DND-41 (cell line): Measurements from ENCODE around the gene TMEM126B.
"Not testable (repeated sequence)": the region's sequence is repeated elsewhere in the genome, so short reads cannot be mapped to it uniquely, and the experiment has no call there.

Experiments
- ATAC-seq: fragments of 200-7000 bp; cut with Tn5 transposase; 3 replicates; pipeline ENCODE4 v1.9.1; 2021; ENCODE audit warnings: low read depth; ENCODE audit not compliant: insufficient read depth
- DNase-seq: peaks from one replicate; pipeline ENCODE4 v3.0.0-alpha.2; 2020
- H2AFZ ChIP-seq: 2 replicates; pipeline ENCODE4 v1.6.0; 2012; ENCODE audit warnings: low read depth, low read length
- H3K27ac ChIP-seq: 2 replicates; pipeline ENCODE4 v1.5.1; 2012; ENCODE audit warnings: low read length, inconsistent platforms
- H3K27me3 ChIP-seq: fragments of 200-600 bp; sonication (generic); 2 replicates; pipeline ENCODE4 v1.6.0; 2012; ENCODE audit warnings: low read length, mild to moderate bottlenecking, inconsistent platforms; ENCODE audit not compliant: insufficient read depth, poor library complexity
- H3K36me3 ChIP-seq: 2 replicates; pipeline ENCODE4 v1.5.1; 2012; ENCODE audit warnings: low read length, inconsistent platforms; ENCODE audit not compliant: insufficient read depth
- H3K4me1 ChIP-seq: 2 replicates; pipeline ENCODE4 v1.5.1; 2012; ENCODE audit warnings: mild to moderate bottlenecking, low read length; ENCODE audit not compliant: insufficient read depth
- H3K4me2 ChIP-seq: 2 replicates; pipeline ENCODE4 v1.6.0; 2012; ENCODE audit warnings: mild to moderate bottlenecking, moderate library complexity, low read length, inconsistent platforms; ENCODE audit not compliant: insufficient read depth
- H3K4me3 ChIP-seq, 2 experiments: fragments of 200-600 bp in 1 of 2; shearing (Covaris generic) in 1 of 2; 2 replicates each; pipeline ENCODE4 v1.5.1; 2012 to 2016; ENCODE audit warnings: inconsistent platforms in 2 of 2, low read length in 2 of 2, mild to moderate bottlenecking in 2 of 2, low read depth in 1 of 2, moderate library complexity in 1 of 2
- H3K79me2 ChIP-seq: 2 replicates; pipeline ENCODE4 v1.6.0; 2012; ENCODE audit warnings: low read length, inconsistent platforms; ENCODE audit not compliant: insufficient read depth
- H3K9ac ChIP-seq: 2 replicates; pipeline ENCODE4 v1.6.0; 2012; ENCODE audit warnings: low read depth, mild to moderate bottlenecking, inconsistent platforms, low read length, moderate library complexity
- H3K9me3 ChIP-seq: 2 replicates; pipeline ENCODE4 v1.5.1; 2012; ENCODE audit warnings: low read length, moderate library complexity, mild to moderate bottlenecking, inconsistent platforms; ENCODE audit not compliant: insufficient read depth, severe bottlenecking
- H4K20me1 ChIP-seq: 2 replicates; pipeline ENCODE4 v1.6.0; 2012; ENCODE audit warnings: low read length; ENCODE audit not compliant: insufficient read depth
- EZH2 ChIP-seq: IDR thresholded peaks from 3 replicates; pipeline ENCODE4 v1.6.1; 2012; ENCODE audit warnings: borderline replicate concordance, low read depth, mild to moderate bottlenecking, moderate library complexity, low read length, inconsistent platforms; ENCODE audit not compliant: severe bottlenecking
- TF ChIP-seq, protein P1 (sequence below): IDR thresholded peaks from 2 replicates; pipeline ENCODE4 v1.5.1; 2012; ENCODE audit warnings: borderline replicate concordance, low read length, moderate library complexity, mild to moderate bottlenecking; ENCODE audit not compliant: poor library complexity, severe bottlenecking; ENCODE audit errors: extremely low read depth

Gene TMEM126B

DNA sequence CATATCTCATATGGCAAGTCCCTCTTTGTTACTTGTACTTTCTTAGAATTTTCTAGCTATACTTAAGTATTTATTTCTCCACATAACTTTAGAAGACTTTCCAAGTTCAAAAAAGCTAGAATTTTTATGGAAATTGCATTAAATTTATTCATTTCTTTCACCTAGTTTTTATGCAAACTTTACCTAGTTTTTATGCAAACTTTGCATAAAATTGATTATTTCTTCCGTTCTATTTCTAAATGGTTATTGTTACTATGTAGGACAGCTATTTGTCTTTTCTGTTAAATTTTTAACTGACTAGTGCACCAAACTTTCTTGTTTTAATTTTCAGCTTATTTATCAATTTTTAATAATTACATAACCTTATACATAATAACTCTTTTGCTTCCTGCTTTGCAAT lies 39.8 kb downstream of the TMEM126B start:
- DNase-seq (no peak), ATAC-seq (no peak)
- no peak for TF ChIP-seq EZH2
- TF ChIP-seq, protein P1, sequence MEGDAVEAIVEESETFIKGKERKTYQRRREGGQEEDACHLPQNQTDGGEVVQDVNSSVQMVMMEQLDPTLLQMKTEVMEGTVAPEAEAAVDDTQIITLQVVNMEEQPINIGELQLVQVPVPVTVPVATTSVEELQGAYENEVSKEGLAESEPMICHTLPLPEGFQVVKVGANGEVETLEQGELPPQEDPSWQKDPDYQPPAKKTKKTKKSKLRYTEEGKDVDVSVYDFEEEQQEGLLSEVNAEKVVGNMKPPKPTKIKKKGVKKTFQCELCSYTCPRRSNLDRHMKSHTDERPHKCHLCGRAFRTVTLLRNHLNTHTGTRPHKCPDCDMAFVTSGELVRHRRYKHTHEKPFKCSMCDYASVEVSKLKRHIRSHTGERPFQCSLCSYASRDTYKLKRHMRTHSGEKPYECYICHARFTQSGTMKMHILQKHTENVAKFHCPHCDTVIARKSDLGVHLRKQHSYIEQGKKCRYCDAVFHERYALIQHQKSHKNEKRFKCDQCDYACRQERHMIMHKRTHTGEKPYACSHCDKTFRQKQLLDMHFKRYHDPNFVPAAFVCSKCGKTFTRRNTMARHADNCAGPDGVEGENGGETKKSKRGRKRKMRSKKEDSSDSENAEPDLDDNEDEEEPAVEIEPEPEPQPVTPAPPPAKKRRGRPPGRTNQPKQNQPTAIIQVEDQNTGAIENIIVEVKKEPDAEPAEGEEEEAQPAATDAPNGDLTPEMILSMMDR = no peak
- Histone ChIP-seq H3K4me3 (no peak overlapping the region), H3K4me2 (no peak overlapping the region), H3K27ac (no peak overlapping the region), H3K9ac (no peak overlapping the region), H3K9me3 (no peaks in the 10 kb centered on the region), H3K4me1 (peaks cover 10% of the 10 kb centered on the region), H2AFZ (no peak overlapping the region), H3K36me3 (peaks cover 9% of the 10 kb centered on the region), H4K20me1 (peaks cover 12% of the 10 kb centered on the region), H3K27me3 (no peaks in the 10 kb centered on the region), H3K79me2 (peaks cover 21% of the 10 kb centered on the region)

DNA sequence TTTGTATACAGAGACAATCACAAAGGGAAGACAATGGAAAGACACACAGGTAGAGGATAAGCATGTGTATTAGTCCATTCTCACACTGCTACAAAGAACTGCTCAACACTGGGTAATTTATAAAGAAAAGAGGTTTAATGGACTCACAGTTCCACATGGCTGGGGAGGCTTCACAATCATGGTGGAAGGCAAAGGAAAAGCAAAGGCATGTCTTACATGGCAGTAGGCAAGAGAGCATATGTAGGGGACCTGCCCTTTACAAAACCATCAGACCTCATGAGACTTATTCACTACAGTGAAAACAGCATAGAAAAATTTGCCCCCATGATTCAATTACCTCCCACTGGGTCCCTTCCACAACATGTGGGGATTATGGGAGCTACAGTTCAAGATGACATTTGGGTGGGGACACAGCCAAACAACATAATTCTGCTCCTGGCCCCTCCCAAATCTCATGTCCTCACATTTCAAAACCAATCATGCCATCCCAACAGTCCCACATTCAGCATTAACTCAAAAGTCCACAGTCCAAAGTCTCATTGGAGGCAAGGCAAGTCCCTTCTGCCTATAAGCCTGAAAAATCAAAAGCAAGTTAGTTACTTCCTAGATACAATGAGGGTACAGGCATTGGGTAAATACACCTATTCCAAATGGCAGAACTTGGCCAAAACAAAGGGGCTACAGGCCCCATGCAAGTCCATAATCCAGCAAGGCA lies 42.7 kb downstream of the TMEM126B start:
- H3K4me2 ChIP-seq, DNase-seq, H3K36me3 ChIP-seq, H3K9me3 ChIP-seq, ATAC-seq, H3K4me3 ChIP-seq, H3K4me1 ChIP-seq, H3K9ac ChIP-seq, H4K20me1 ChIP-seq, H2AFZ ChIP-seq, H3K27ac ChIP-seq, H3K79me2 ChIP-seq: not testable (repeated sequence)
- peaks cover 26% of the 10 kb centered on the region for H3K27me3 ChIP-seq

DNA sequence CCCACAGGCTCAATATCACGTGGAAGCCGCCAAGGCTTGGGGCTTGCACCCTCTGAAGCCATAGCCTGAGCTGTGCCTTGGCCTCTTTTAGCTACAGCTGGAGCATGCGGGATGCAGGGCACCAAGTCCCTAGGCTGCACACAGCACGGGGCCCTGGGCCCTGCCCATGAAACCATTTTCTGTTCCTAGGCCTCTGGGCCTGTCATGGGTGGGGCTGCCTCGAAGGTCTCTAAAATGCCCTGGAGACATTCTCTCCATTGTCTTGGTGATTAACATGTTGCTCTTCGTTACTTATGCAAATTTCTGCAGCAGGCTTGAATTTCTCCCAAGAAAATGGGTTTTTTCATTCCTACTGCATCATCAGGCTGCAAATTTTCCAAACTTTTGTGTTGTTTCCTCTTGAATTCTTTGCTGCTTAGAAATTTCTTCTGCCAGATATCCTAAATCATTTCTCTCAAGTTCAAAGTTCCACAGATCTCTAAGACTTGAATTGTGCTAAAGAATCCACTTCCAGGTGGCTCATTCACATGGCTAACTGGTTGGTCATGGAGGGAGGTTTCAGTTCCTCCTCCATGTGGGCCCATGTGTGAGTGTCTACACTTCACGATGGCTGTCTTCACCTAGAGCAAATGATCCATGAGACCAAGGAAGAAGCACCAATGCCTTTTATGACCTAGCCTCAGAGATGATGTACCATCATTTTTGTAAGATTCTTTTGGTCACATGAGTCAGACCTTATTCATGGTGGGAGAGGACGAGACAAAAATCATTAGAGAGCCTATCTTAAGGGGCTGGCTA lies 43.9 kb downstream of the TMEM126B start:
- no peak overlapping the region for H3K27ac ChIP-seq
- DNase-seq = no peak
- H3K9ac ChIP-seq = no peak overlapping the region
- no peaks in the 10 kb centered on the region for H3K79me2 ChIP-seq
- no peak for TF ChIP-seq EZH2
- TF ChIP-seq, protein P1 = no peak
- H3K4me3 ChIP-seq = no peak overlapping the region
- no peaks in the 10 kb centered on the region for H3K36me3 ChIP-seq
- H3K4me1 ChIP-seq = no peaks in the 10 kb centered on the region
- H3K4me2 ChIP-seq = no peak overlapping the region
- H4K20me1 ChIP-seq = no peaks in the 10 kb centered on the region
- peaks cover 32% of the 10 kb centered on the region for H3K27me3 ChIP-seq
- no peaks in the 10 kb centered on the region for H3K9me3 ChIP-seq
- H2AFZ ChIP-seq = no peak overlapping the region
- ATAC-seq = no peak

DNA sequence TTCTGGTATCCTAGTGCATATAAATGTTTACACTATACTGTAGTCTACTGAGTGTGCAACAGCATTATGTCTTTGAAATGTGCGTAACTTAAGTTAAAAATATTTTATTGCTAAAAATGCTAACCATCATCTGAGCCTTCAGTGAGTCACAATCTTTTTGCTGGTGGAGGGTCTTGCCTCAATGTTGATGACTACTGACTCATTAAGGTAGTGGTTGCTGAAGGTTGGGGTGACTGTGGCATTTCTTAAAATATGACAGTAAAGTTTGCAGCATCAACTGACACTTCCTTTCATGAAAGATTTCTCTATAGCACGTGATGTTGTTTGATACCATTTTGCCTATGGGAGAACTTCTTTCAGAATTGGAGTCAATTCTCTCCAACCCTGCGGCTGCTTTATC lies 45.0 kb downstream of the TMEM126B start:
- Histone ChIP-seq H3K79me2 (no peaks in the 10 kb centered on the region), H3K27me3 (peaks cover 36% of the 10 kb centered on the region), H3K9me3 (no peaks in the 10 kb centered on the region), H3K4me3 (no peak overlapping the region), H3K4me1 (no peaks in the 10 kb centered on the region), H3K4me2 (no peak overlapping the region), H3K9ac (no peak overlapping the region), H3K27ac (no peak overlapping the region), H2AFZ (no peak overlapping the region), H4K20me1 (no peaks in the 10 kb centered on the region), H3K36me3 (no peaks in the 10 kb centered on the region)
- no peak for ATAC-seq
- TF ChIP-seq, protein P1 = no peak
- TF ChIP-seq EZH2 = no peak
- no peak for DNase-seq
